Parathyroid adenoma (tissue), 2 donors: Measurements from ENCODE around the gene FAM43B.

Experiments used
- H2AFZ ChIP-seq: fragments of 300-600 bp; sonication (generic); one replicate; pipeline ENCODE4 v1.7.0; 2017; ENCODE audit warnings: antibody characterized with exemption, mild to moderate bottlenecking
- H3K27ac ChIP-seq: fragments of 300-600 bp; sonication (generic); one replicate; pipeline ENCODE4 v1.7.0; 2017
- H3K27me3 ChIP-seq: fragments of 300-600 bp; sonication (generic); one replicate; pipeline ENCODE4 v1.7.0; 2017; ENCODE audit warnings: low read length; ENCODE audit not compliant: control insufficient read depth, insufficient read depth
- H3K36me3 ChIP-seq: fragments of 300-600 bp; sonication (generic); one replicate; pipeline ENCODE4 v1.7.0; 2017; ENCODE audit warnings: low read length; ENCODE audit not compliant: control insufficient read depth, insufficient read depth
- H3K4me1 ChIP-seq: fragments of 300-600 bp; sonication (generic); one replicate; pipeline ENCODE4 v1.7.0; 2017; ENCODE audit warnings: control low read depth
- H3K4me2 ChIP-seq: fragments of 300-600 bp; sonication (generic); one replicate; pipeline ENCODE4 v1.7.0; 2017; ENCODE audit warnings: low read length
- H3K4me3 ChIP-seq: fragments of 300-600 bp; sonication (generic); one replicate; pipeline ENCODE4 v1.7.0; 2017; ENCODE audit warnings: low read depth, low read length
- H3K79me2 ChIP-seq: fragments of 300-600 bp; sonication (generic); one replicate; pipeline ENCODE4 v1.7.0; 2017; ENCODE audit warnings: control low read depth
- H3K9ac ChIP-seq: fragments of 300-600 bp; sonication (generic); one replicate; pipeline ENCODE4 v1.7.0; 2017; ENCODE audit warnings: mild to moderate bottlenecking
- H3K9me3 ChIP-seq: fragments of 300-600 bp; sonication (generic); one replicate; pipeline ENCODE4 v1.7.0; 2017; ENCODE audit warnings: low read length; ENCODE audit not compliant: control insufficient read depth
- CTCF ChIP-seq: fragments of 300-600 bp; sonication (generic); IDR thresholded peaks from one replicate; pipeline ENCODE4 v1.7.0; 2017; ENCODE audit warnings: antibody characterized with exemption, mild to moderate bottlenecking
- donor health status: primary hyperparathyroidism.

FAM43B gene

DNA sequence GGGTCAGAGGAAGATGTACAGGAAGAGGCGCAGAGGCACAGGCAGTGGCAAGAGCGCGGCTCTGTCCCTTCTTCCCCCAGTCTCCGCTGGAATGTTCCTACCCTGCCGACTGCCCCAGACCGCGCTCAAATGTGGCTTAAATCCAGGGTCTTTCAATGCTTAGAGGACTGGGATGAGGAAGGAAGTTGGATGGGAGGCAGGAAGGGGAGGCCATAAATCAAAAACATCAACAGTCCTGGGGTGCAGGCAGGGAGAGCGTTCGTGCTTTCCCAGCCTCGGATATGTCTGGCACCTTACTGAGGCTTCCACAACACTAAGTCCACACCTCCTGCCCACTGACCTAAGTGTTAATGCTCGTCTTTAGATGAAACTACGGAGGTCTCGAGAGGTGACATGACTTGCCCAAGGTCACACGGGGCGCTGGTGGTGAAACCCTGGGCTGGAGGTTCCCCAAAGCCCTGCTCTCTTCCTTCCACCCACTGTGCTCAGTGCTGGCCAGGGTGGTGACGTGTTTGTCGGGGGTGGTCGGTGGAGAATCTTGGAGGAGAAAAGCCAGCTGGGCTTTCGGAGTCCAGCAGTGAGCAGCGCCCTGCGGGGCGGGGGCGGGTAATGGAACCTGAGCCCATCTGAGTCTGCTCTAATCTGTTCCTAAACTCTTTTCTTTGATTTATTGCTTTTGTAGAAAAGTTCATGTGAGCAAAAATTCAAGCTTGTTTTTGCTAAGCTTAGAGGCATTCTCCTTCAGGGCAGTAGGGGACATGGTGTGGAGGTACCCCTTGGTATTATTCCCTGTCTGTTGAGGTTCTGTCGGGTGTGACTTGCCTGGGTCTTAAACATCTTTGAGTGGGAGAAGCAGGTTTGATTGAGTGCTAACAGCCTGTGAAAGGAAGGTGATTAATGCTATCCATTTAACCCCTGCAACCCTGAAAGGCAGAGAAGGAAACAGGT lies 37.2 kb downstream of the FAM43B start:
- no peak for TF ChIP-seq CTCF
- no peaks in the 10 kb centered on the region for H3K79me2 ChIP-seq
- H2AFZ ChIP-seq, result peak overlapping the region; percentile 28
- no peaks in the 10 kb centered on the region for H3K9me3 ChIP-seq
- no peak overlapping the region for H3K4me2 ChIP-seq
- H3K9ac ChIP-seq, result no peak overlapping the region
- no peak overlapping the region for H3K4me3 ChIP-seq
- no peaks in the 10 kb centered on the region for H3K4me1 ChIP-seq
- H3K36me3 ChIP-seq, result no peaks in the 10 kb centered on the region
- peak overlapping the region; percentile 42 for H3K27ac ChIP-seq
- no peaks in the 10 kb centered on the region for H3K27me3 ChIP-seq

DNA sequence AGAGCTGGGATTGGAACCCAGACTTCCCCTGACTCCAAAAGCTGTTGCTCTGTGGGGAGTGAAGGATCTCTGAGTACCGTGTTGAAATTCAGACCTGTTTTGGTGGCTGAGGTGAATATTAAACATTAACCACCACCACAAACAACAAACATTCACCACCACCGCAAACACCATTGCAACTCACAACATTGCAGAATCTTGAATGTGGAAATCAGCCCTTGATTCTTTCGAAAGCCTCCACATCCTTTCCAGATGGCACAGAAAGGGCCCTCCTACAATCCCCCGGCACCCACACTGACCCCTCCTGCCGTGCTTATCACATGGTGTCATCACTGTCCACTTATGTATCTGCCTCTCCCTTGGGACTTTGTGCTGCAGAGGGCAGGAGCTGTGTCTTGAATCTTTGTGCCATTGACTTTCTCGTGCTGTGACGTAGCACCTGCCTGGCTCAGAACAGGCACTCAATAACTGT lies 38.0 kb downstream of the FAM43B start:
- no peak overlapping the region for H3K9ac ChIP-seq
- no peak overlapping the region for H2AFZ ChIP-seq
- no peak for TF ChIP-seq CTCF
- H3K79me2 ChIP-seq, result no peaks in the 10 kb centered on the region
- no peaks in the 10 kb centered on the region for H3K4me1 ChIP-seq
- no peak overlapping the region for H3K27ac ChIP-seq
- H3K9me3 ChIP-seq, result no peaks in the 10 kb centered on the region
- no peaks in the 10 kb centered on the region for H3K27me3 ChIP-seq
- no peak overlapping the region for H3K4me2 ChIP-seq
- H3K36me3 ChIP-seq, result no peaks in the 10 kb centered on the region
- no peak overlapping the region for H3K4me3 ChIP-seq

- H3K4me3 ChIP-seq, result no peak overlapping the region
- no peaks in the 10 kb centered on the region for H3K36me3 ChIP-seq
- no peaks in the 10 kb centered on the region for H3K9me3 ChIP-seq
- no peaks in the 10 kb centered on the region for H3K4me1 ChIP-seq
- H3K27me3 ChIP-seq, result no peaks in the 10 kb centered on the region
- H3K4me2 ChIP-seq, result no peak overlapping the region
- no peak overlapping the region for H2AFZ ChIP-seq
- no peak overlapping the region for H3K27ac ChIP-seq
- no peak for TF ChIP-seq CTCF
- H3K79me2 ChIP-seq, result no peaks in the 10 kb centered on the region
- no peak overlapping the region for H3K9ac ChIP-seq
Observed at GRCh38 chr1:20593756-20594155, 41.4 kb downstream of the FAM43B start.

GRCh38 chr1:20594746-20595145 lies 42.4 kb downstream of the FAM43B start:
- Histone ChIP-seq H3K27ac (no peak overlapping the region), H3K36me3 (no peaks in the 10 kb centered on the region)
- TF ChIP-seq CTCF, result no peak

More at GRCh38 chr1:20594746-20595145, 42.4 kb downstream of the FAM43B start:
- no peaks in the 10 kb centered on the region for H3K4me1 ChIP-seq
- no peaks in the 10 kb centered on the region for H3K9me3 ChIP-seq
- no peak overlapping the region for H3K4me2 ChIP-seq
- H3K4me3 ChIP-seq, result no peak overlapping the region
- no peaks in the 10 kb centered on the region for H3K79me2 ChIP-seq
- no peaks in the 10 kb centered on the region for H3K27me3 ChIP-seq
- no peak overlapping the region for H3K9ac ChIP-seq
- H2AFZ ChIP-seq, result no peak overlapping the region
